Suprapubic skin (tissue), 4 donors: ENCODE results near the gene ZAR1. TPM values are rescaled to one million over a fixed set of nuclear protein-coding genes. Genes with fewer than 3 reads are reported as not detected.

Experiments used
- DNase-seq, 2 donors: peaks; one replicate each; pipeline ENCODE4 v3.0.0-alpha.2; 2019; ENCODE audit warnings: low spot score in 2 of 2
- H3K27ac ChIP-seq: fragments of 200-600 bp; sonication (generic); one replicate; pipeline ENCODE4 v1.5.1; 2019
- H3K27me3 ChIP-seq: fragments of 200-600 bp; sonication (generic); one replicate; pipeline ENCODE4 v1.5.1; 2019
- H3K36me3 ChIP-seq: fragments of 200-600 bp; sonication (generic); one replicate; pipeline ENCODE4 v1.5.1; 2019
- H3K4me1 ChIP-seq: fragments of 200-600 bp; sonication (generic); one replicate; pipeline ENCODE4 v1.5.1; 2019
- H3K4me3 ChIP-seq: fragments of 200-600 bp; sonication (generic); one replicate; pipeline ENCODE4 v1.5.1; 2019; ENCODE audit warnings: mild to moderate bottlenecking
- H3K9me3 ChIP-seq: fragments of 200-600 bp; sonication (generic); one replicate; pipeline ENCODE4 v1.5.1; 2019
- EP300 ChIP-seq: sonication (generic); formaldehyde crosslinking; IDR thresholded peaks from one replicate; pipeline ENCODE4 v1.6.1; 2017; ENCODE audit warnings: antibody characterized with exemption
- POLR2A ChIP-seq, 2 donors: fragments of 450-650 bp; IDR thresholded peaks; one replicate each; pipeline ENCODE4 v1.6.1; 2017; ENCODE audit warnings: antibody characterized with exemption in 2 of 2, mild to moderate bottlenecking in 2 of 2, moderate library complexity in 2 of 2
- POLR2AphosphoS5 ChIP-seq, 3 donors: sonication (generic); formaldehyde crosslinking; IDR thresholded peaks; one replicate each; pipeline ENCODE4 v1.6.1; 2017; ENCODE audit warnings: antibody characterized with exemption in 3 of 3
- WGBS: methylation state at CpG from one replicate; pipeline ENCODE4 v1.1.5; 2018; 5-methylcytosine and 5-hydroxymethylcytosine counted together
- total RNA-seq, 4 donors: library from RNA; depleted of rRNA; stranded (reverse); fragments of >200 nt; gene quantifications; one replicate each; pipeline ENCODE4 v1.1.0, GENCODE V29; 2016
- TF ChIP-seq, protein P1 (sequence below), 2 donors: fragments of 200-600 bp in 1 of 2; fragments of 450-650 bp in 1 of 2; sonication (generic) in 1 of 2; IDR thresholded peaks; one replicate each; pipeline ENCODE4 v1.5.1; 2016 to 2019; ENCODE audit warnings: antibody characterized with exemption in 2 of 2, mild to moderate bottlenecking in 1 of 2, moderate library complexity in 1 of 2

ZAR1 gene
- total RNA-seq, 4 donors from 2014 or later: not detected

DNA sequence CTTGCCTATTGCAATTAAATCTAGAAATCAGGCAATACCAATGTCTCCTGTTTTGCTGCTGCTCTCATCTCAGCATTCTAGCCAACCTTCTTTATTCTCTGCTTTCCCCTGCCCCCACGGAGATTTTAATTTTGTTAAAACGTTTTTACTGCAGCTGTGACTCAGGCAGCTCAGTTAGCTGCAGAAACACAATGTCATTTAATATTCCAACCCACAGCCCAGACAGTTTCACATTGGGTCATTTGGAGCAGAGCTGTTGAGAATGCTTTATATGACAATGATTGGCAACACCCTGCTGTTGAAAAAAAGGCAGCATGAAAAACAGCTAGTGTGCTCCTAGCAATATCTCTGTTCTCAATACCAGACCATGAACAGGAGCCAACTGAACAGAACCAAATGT, 19.5 kb upstream of the ZAR1 start:
- DNase-seq: no peak
- Histone ChIP-seq H3K36me3 (no peaks in the 10 kb centered on the region), H3K27ac (no peak overlapping the region), H3K27me3 (no peaks in the 10 kb centered on the region), H3K4me1 (no peaks in the 10 kb centered on the region), H3K4me3 (no peak overlapping the region), H3K9me3 (no peaks in the 10 kb centered on the region)
- TF ChIP-seq POLR2A (IDR thresholded peaks at IDR 0.05) (no peak), POLR2AphosphoS5 (IDR thresholded peaks at IDR 0.05) (no peak), EP300 (no peak)
- TF ChIP-seq, protein P1, sequence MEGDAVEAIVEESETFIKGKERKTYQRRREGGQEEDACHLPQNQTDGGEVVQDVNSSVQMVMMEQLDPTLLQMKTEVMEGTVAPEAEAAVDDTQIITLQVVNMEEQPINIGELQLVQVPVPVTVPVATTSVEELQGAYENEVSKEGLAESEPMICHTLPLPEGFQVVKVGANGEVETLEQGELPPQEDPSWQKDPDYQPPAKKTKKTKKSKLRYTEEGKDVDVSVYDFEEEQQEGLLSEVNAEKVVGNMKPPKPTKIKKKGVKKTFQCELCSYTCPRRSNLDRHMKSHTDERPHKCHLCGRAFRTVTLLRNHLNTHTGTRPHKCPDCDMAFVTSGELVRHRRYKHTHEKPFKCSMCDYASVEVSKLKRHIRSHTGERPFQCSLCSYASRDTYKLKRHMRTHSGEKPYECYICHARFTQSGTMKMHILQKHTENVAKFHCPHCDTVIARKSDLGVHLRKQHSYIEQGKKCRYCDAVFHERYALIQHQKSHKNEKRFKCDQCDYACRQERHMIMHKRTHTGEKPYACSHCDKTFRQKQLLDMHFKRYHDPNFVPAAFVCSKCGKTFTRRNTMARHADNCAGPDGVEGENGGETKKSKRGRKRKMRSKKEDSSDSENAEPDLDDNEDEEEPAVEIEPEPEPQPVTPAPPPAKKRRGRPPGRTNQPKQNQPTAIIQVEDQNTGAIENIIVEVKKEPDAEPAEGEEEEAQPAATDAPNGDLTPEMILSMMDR (IDR thresholded peaks at IDR 0.05): no peak
- WGBS: 27% methylated on average over 2 of the region's 2 CpGs

DNA sequence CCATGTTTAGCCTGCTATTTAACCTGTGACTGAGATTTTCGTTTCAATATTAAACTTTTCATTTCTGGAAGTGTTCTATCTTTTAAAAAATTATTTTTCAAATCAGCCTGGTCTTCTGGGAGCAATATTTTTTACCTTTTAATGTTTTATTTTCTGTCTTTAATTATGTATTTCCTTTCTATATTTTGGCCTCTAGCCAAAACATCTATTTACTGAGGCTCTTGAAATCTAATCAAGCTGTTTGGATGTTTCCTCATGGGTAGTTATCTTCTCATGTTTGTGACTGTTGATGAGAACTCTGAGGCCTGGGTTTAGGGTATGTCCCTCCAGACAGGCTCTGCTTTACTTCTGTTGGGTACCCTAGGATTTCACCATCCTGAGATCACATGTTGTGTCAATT, 17.3 kb upstream of the ZAR1 start:
- no peaks in the 10 kb centered on the region for H3K27me3 ChIP-seq
- no peaks in the 10 kb centered on the region for H3K36me3 ChIP-seq
- WGBS: 73% methylated on average over 1 of the region's 1 CpG
- H3K9me3 ChIP-seq: no peaks in the 10 kb centered on the region
- no peak overlapping the region for H3K4me3 ChIP-seq
- no peak overlapping the region for H3K27ac ChIP-seq
- no peak for TF ChIP-seq POLR2AphosphoS5 (IDR thresholded peaks at IDR 0.05)
- TF ChIP-seq POLR2A (IDR thresholded peaks at IDR 0.05): no peak
- TF ChIP-seq, protein P1 (IDR thresholded peaks at IDR 0.05): no peak
- no peak for TF ChIP-seq EP300
- H3K4me1 ChIP-seq: no peaks in the 10 kb centered on the region
- DNase-seq: no peak

DNA sequence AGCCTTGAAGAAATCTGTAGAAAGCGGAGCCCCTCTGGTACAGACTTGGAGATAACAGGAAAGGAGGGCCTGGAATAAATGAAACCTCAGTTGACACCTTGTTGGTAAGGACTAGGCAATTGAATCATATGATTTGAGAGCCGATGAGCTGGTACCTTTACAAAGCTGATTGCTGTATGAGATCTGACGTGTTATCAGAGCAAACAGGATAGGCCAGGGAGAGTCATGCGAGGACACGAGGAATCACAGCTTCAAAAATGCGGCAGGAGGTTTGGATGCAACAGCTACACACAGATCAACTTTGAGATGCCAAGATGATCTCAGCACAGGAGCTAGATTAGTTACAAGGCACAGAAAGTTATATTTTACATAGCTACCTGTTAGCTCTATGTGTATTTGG, 14.3 kb upstream of the ZAR1 start:
- TF ChIP-seq EP300 (no peak), POLR2A (IDR thresholded peaks at IDR 0.05) (no peak)
- Histone ChIP-seq H3K4me3 (no peak overlapping the region), H3K27ac (no peak overlapping the region), H3K27me3 (no peaks in the 10 kb centered on the region), H3K36me3 (no peaks in the 10 kb centered on the region), H3K9me3 (no peaks in the 10 kb centered on the region), H3K4me1 (no peaks in the 10 kb centered on the region)
- no peak for DNase-seq
- 90% methylated on average over 6 of the region's 6 CpGs for whole genome bisulfite sequencing

DNA sequence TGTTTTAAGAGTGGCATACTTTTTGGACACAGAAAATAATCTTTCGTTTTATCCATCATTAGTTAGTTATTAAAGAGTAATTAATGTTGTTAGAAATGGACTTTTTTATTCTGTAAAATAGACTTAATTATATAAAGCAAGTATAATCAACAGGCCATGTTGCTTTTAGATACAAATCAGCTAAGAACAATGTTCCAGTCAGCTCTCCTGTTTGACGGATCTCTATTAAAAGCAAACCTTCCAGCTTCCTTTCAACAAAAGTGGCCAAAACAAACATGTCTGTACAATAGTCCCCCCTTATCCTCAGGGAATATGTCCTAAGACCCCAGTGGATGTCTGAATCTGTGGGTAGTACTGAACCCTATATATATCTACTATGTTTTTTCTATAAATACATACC, 11.8 kb upstream of the ZAR1 start:
- TF ChIP-seq EP300: no peak
- TF ChIP-seq POLR2AphosphoS5 (IDR thresholded peaks at IDR 0.05): no peak
- no peak for TF ChIP-seq POLR2A (IDR thresholded peaks at IDR 0.05)
- TF ChIP-seq, protein P1 (IDR thresholded peaks at IDR 0.05): no peak
- H3K4me3 ChIP-seq: no peak overlapping the region
- H3K27me3 ChIP-seq: peaks cover 12% of the 10 kb centered on the region
- no peaks in the 10 kb centered on the region for H3K36me3 ChIP-seq
- no peak for DNase-seq
- no peak overlapping the region for H3K27ac ChIP-seq
- H3K9me3 ChIP-seq: no peaks in the 10 kb centered on the region
- 83% methylated on average over 2 of the region's 2 CpGs for WGBS
- peaks cover 5% of the 10 kb centered on the region for H3K4me1 ChIP-seq

DNA sequence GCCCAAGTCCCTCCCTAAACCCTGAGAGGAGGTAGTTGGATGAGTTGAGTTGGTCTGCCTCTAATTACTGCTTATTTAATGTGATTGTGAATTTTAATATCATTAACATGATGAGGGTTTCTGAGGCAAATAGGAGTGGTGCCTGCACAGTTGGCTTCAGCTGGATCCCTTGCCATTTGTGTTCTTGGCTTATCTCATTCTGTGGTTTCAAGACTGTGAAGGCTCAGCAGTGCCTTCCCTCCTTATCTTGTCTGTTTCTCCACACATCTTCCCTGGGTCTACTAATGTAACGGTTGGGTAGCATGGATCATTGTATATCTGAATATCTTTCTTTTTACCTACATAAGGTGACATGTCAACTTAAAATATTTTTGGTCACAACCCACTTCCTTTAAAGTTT, 8.5 kb upstream of the ZAR1 start:
- H3K27me3 ChIP-seq: peaks cover 35% of the 10 kb centered on the region
- H3K27ac ChIP-seq: no peak overlapping the region
- H3K4me1 ChIP-seq: peaks cover 13% of the 10 kb centered on the region
- H3K9me3 ChIP-seq: no peaks in the 10 kb centered on the region
- 83% methylated on average over 1 of the region's 1 CpG for WGBS
- DNase-seq: no peak
- no peaks in the 10 kb centered on the region for H3K36me3 ChIP-seq
- TF ChIP-seq POLR2A (IDR thresholded peaks at IDR 0.05) (no peak), POLR2AphosphoS5 (IDR thresholded peaks at IDR 0.05) (no peak), EP300 (no peak)
- TF ChIP-seq, protein P1 (IDR thresholded peaks at IDR 0.05): no peak
- H3K4me3 ChIP-seq: no peak overlapping the region
